ENCODE results near the gene AMBRA1. TPM values are rescaled to one million over a fixed set of nuclear protein-coding genes. Genes with fewer than 3 reads are reported as not detected.

The AMBRA1 gene
- total RNA-seq, 4 donors from 2014 or later = 43.4 to 48.9 (median 46.3) TPM

GRCh38 chr11:46611526-46612304, 17.9 kb upstream of the AMBRA1 start:
- no peak for DNase-seq
- Histone ChIP-seq H3K4me1 (peaks cover 0 to 14% (median 11%) of the 10 kb centered on the region in 4 donors), H3K27ac (no peak overlapping the region), H3K9me3 (no peaks in the 10 kb centered on the region), H3K27me3 (no peaks in the 10 kb centered on the region), H3K36me3 (no peaks in the 10 kb centered on the region), H3K4me3 (no peak overlapping the region)
- TF ChIP-seq POLR2A (IDR thresholded peaks at IDR 0.05) (no peak), EP300 (IDR thresholded peaks at IDR 0.05; ENCODE audit: low read depth) (no peak), CTCF (IDR thresholded peaks at IDR 0.05) (no peak), POLR2AphosphoS5 (IDR thresholded peaks at IDR 0.05) (no peak)
- 65 to 85% methylated on average over 2 to 5 of the region's 5 CpGs for WGBS, 2 donors (ENCODE audit: low coverage in 1 of 2)
- in situ Hi-C loops (cut with MboI; ENCODE audit: low pct_ligation_motif_present in 1 of 4, low pct_unique_long_range_greater_than_20kb in 1 of 4, low sequenced_read_pairs in 3 of 4) (no loop called here), intact Hi-C loops (cut with DNase I; ENCODE audit: low total_unique reads) (no loop called here)

DNA sequence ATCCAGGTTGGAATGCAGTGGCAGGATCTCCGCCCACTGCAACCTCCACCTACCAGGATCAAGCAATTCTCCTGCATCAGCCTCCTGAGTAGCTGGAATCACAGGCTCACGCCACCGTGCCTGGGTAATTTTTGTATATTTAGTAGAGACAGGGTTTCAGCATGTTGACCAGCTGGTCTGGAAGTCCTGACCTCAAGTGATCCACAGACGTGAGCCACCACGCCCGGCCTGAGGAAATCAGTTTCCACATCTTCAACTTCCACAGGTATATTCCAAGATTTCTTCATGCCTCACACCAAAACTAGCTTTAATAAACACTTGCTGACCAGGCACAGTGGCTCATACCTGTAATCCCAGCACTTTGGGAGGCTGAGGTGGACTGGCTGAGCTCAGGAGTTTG, 15.6 kb upstream of the AMBRA1 start:
- Histone ChIP-seq H3K4me3 (no peak overlapping the region), H3K27ac (no peak overlapping the region), H3K36me3 (no peaks in the 10 kb centered on the region), H3K27me3 (no peaks in the 10 kb centered on the region), H3K4me1 (peaks cover 0 to 8% (median 3%) of the 10 kb centered on the region in 4 donors), H3K9me3 (no peaks in the 10 kb centered on the region)
- TF ChIP-seq POLR2AphosphoS5 (IDR thresholded peaks at IDR 0.05) (no peak), EP300 (IDR thresholded peaks at IDR 0.05; ENCODE audit: low read depth) (no peak), POLR2A (IDR thresholded peaks at IDR 0.05) (no peak), CTCF (IDR thresholded peaks at IDR 0.05) (no peak)
- intact Hi-C loops (cut with DNase I; ENCODE audit: low total_unique reads) = no loop called here
- 99% methylated on average over 6 of the region's 6 CpGs; no CpG with 5 or more reads in 1 of the 2 donors for WGBS, 2 donors (ENCODE audit: low coverage in 1 of 2)
- DNase-seq = no peak
- in situ Hi-C loops (cut with MboI; ENCODE audit: low pct_ligation_motif_present in 1 of 4, low pct_unique_long_range_greater_than_20kb in 1 of 4, low sequenced_read_pairs in 3 of 4) = no loop called here

DNA sequence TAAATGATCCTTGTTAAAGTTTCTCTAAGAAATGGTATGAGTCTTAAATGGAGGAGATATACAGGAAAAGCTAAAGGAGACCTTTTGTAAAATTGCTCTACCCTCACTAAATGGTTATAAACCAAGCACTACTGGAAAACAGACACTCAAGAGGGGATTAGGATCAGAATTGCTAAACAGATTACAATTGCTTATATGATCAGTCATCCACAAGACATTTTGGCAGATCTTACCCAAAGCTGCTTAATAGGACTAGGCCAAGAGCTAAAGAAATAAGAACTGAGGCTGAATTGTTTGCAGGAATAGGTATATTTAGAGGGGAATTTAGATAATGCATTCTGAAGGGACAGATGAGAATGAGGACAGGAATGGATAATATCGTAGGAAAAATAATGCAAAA, 13.7 kb upstream of the AMBRA1 start:
- H3K36me3 ChIP-seq = no peaks in the 10 kb centered on the region
- 78 to 81% methylated on average over 1 of the region's 1 CpG for WGBS, 2 donors (ENCODE audit: low coverage in 1 of 2)
- no peak overlapping the region for H3K4me3 ChIP-seq
- peaks cover 0 to 8% (median 3%) of the 10 kb centered on the region in 4 donors for H3K4me1 ChIP-seq
- H3K27ac ChIP-seq = no peak overlapping the region
- in situ Hi-C loops (cut with MboI; ENCODE audit: low pct_ligation_motif_present in 1 of 4, low pct_unique_long_range_greater_than_20kb in 1 of 4, low sequenced_read_pairs in 3 of 4) = no loop called here
- intact Hi-C loops (cut with DNase I; ENCODE audit: low total_unique reads) = no loop called here
- no peaks in the 10 kb centered on the region for H3K9me3 ChIP-seq
- TF ChIP-seq CTCF (IDR thresholded peaks at IDR 0.05) (no peak), EP300 (IDR thresholded peaks at IDR 0.05; ENCODE audit: low read depth) (no peak), POLR2A (IDR thresholded peaks at IDR 0.05) (no peak), POLR2AphosphoS5 (IDR thresholded peaks at IDR 0.05) (no peak)
- H3K27me3 ChIP-seq = no peaks in the 10 kb centered on the region
- no peak for DNase-seq

GRCh38 chr11:46604796-46605195, 11.0 kb upstream of the AMBRA1 start:
- Histone ChIP-seq H3K36me3 (no peaks in the 10 kb centered on the region), H3K4me1 (peaks cover 0 to 5% (median 0%) of the 10 kb centered on the region in 4 donors), H3K4me3 (no peak overlapping the region), H3K9me3 (no peaks in the 10 kb centered on the region), H3K27ac (no peak overlapping the region), H3K27me3 (no peaks in the 10 kb centered on the region)
- in situ Hi-C loops (cut with MboI; ENCODE audit: low pct_ligation_motif_present in 1 of 4, low pct_unique_long_range_greater_than_20kb in 1 of 4, low sequenced_read_pairs in 3 of 4) = no loop called here
- no peak for DNase-seq
- no peak for TF ChIP-seq EP300 (IDR thresholded peaks at IDR 0.05; ENCODE audit: low read depth)
- TF ChIP-seq POLR2AphosphoS5 (IDR thresholded peaks at IDR 0.05) = no peak
- no peak for TF ChIP-seq CTCF (IDR thresholded peaks at IDR 0.05)
- TF ChIP-seq POLR2A (IDR thresholded peaks at IDR 0.05) = no peak
- intact Hi-C loops (cut with DNase I; ENCODE audit: low total_unique reads) = no loop called here
- WGBS, 2 donors (ENCODE audit: low coverage in 1 of 2) = 100% methylated on average over 1 of the region's 1 CpG

All from transverse colon (tissue), 4 donors.